Retina (tissue), 1 donor: ENCODE measurements around the gene HEMGN.
"Not testable (repeated sequence)": the region's sequence is repeated elsewhere in the genome, so short reads cannot be mapped to it uniquely, and the experiment has no call there.

ENCODE experiments used
- DNase-seq: peaks from one replicate; pipeline ENCODE4 v3.0.0-alpha.2; 2016

The HEMGN gene

DNA sequence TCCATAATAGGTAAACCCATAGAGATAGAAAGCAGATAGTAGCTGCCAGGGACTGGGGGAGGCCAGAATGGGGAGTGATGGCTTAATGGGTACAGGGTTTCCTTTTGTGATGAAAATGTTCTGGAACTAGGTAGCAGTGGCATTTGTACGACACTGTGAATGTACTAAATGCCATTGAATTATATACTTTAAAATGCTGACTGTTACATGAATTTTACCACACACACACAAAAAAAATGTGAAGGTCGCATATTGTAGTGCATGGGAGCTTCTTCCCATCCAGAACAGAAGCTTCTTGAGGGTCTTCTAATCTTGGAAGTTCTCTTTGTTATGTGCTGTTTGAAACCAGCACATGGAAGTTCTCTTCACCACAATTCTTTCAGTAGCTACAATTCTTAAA is 25.3 kb upstream of the HEMGN start:
- no peak for DNase-seq

DNA sequence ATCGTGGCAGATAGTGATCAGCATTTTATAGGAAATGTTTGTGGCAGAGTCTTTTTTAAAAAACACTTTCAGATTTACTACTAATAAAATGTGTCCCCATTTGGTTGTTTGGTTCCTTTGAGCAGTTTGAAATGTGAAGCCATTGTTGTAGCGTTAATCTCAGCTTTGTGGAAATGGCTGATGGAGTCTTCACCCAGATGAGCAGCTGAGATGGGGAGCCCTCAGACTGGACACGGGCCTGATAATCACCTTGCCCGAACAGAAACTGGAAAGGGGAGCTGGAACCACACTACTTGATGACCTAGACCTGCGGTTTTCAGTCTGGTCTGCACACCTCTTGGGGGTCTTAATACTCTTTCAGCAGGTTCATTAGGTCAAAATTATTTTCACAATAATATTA is 24.6 kb upstream of the HEMGN start:
- DNase-seq: no peak

DNA sequence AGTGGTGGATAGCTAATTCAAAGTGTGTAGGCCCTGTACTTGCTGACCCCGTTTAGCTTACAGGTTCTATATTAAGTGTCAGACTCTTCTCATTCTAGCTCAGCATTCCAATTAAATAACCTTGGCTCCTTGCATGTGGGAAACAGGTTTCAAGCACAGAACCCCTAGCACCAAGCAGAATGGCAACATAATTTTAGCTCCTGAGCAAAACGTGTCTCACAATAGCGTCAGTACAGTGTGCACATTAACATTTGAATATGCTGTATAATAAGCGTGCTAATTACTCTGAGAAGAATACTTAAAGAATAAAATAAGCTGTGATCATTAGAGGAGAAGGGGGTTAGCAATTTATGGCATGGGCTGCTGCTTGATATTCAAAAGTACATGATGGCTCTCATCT is 24.2 kb upstream of the HEMGN start:
- no peak for DNase-seq

DNA sequence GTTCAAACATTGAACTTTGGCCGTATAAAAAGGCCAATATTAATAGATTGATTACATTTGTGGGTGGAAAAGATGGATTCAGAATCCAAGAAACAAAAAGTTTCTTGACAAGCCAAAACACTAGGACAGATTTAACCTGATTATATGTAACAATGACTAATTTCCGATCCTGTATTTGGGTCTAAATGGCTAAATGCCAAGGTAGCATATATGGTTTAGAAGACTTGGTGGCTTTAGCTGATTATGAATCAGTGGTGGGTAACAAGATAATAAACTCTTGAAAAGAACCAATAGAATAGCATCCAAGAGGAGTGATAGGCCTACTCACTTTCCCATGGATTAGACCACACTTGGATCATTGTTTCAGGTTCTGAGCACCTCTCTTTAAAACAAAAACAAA is 23.4 kb upstream of the HEMGN start:
- DNase-seq: no peak

DNA sequence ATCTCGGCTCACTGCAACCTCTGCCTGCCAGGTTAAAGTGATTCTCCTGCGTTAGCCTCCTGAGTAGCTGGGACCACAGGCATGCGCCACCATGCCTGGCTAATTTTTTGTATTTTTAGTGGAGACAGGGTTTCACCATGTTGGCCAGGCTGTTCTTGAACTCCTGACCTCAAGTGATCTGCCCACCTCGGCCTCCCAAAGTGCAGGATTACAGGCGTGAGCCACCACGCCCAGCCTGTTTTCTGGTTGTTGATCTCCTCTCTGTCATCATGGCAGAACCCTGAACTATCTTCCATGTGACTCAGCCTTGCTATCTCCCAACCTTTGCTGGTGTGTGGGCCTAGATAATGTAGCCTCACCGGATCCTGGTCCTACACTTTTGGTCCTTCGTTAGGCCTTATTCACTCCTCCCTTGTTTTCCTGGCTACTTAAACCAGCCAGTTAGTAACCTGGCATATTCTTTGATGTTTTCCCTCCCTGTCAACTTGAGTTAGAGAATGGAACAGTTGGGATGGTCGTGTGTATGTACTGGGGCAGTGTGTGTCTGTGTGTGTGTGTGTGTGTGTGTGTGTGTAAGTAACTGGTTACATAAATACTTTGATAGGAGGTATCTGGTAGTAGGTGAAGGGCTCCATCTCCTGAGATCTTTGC is 22.8 kb upstream of the HEMGN start:
- DNase-seq: not testable (repeated sequence)

DNA sequence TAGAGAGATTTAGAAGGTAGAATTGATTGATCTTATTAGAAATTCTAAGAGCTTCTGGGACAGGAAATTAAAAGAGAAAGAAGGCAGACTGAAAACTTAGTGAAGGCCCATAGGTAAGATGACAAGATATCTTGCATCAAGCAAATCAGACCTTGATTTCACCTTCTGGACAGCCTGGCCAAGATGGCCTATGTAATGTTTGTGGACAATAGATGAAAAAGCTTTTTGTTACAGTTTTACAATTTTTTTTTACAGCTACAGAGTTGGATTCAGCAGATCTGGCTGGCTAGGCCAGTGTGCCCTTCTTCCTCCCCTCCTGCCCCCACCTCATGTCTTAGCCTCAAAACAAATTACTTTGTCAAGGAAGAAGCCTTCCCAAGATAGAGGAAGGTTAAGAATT is 21.6 kb upstream of the HEMGN start:
- DNase-seq: no peak

DNA sequence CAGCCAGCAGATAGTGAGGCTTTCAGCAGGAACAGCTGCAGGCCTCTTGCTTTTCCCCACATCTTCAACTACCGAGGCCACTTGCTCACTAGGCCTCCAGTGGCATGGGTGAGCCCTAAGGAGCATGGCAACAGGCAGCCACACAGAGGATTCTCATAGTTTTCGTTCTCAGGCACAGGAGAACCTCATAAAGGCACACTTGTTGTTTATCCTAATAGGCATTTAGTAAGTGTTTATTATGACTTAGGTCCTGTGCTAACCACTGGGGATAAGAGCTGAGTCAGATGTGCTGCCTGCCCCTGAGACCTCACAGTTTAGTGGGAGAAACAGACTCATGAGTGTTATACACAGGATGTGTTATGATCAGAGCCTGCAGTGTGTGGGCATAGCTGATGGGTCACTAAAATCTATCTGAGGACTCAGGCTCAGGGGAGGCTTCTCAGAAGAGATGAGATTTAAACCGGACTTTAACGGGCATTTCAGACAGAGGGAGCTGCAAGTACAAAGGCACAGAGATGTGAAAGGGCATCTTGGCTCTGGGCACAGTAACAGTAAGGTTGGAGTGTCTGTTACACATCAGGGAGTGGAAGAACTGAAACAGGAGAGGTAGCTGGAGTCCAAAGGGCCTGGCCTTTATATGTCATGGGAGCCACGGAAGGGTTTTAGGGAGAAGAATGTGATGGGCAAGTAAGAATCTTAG is 21.0 kb upstream of the HEMGN start:
- no peak for DNase-seq

DNA sequence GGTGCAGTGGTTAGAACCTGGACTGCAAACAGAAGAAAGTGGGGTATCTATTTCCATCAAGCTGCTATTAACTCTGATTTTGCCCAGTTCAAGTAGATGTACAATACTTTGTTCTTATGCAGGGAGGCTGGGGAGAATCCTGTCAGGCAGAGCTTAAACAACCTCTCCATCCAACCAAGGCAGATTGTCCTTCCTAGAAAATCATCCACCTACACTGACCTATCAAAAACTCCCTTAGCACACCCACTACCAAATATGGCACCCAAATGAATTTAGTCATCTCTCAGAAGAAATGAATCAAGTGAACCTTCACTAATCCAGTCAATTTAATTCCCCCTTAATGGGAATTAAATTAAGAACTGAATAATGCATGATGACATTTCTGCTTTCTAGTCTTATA is 18.4 kb upstream of the HEMGN start:
- DNase-seq: no peak

DNA sequence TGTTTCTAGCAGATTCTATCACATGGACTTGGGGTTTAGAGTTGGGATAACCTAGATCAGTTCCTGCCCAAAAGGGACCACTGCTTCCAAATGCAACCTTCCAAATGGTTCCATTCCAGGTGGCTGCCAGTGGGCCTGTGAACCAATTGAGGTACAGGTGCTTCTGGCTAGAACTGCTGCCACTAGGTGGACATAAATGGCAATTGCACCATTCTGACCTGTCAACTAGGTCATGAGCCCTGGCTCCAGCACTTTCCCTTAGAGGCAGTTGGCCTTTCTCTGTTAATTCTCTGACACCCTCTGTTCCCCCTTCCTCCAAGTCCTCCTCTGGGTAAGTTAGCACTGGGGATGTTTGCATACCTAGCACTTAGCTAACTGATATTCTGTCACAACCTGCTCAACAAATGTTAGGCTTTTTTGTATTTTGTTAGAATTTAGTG is 16.6 kb upstream of the HEMGN start:
- no peak for DNase-seq

DNA sequence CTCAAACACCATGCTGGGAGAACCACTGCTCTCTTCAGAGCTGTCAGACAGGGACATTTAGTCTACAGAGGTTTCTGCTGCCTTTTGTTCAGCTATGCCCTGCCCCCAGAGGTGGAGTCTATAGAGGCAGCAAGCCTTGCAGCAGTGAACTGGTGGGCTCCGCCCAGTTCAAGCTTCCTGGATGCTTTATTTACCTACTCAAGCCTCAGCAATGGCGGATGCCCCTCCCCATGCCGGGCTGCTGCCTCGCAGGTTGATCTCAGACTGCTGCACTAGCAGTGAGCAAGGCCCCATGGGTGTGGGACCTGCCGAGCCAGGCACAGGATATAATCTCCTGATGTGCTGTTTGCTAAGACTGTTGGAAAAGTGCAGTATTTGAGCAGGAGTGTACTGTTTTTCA is 12.9 kb upstream of the HEMGN start:
- DNase-seq: not testable (repeated sequence)

DNA sequence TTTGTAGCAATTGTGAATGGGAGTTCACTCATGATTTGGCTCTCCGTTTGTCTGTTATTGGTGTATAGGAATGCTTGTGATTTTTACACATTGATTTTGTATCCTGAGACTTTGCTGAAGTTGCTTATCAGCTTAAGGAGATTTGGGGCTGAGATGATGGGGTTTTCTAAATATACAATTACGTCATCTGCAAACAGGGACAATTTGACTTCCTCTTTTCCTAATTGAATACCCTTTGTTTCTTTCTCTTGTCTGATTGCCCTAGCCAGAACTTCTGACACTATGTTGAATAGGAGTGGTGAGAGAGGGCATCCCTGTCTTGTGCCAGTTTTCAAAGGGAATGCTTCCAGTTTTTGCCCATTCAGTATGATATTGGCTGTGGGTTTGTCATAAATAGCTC is 9.1 kb upstream of the HEMGN start:
- DNase-seq: not testable (repeated sequence)

DNA sequence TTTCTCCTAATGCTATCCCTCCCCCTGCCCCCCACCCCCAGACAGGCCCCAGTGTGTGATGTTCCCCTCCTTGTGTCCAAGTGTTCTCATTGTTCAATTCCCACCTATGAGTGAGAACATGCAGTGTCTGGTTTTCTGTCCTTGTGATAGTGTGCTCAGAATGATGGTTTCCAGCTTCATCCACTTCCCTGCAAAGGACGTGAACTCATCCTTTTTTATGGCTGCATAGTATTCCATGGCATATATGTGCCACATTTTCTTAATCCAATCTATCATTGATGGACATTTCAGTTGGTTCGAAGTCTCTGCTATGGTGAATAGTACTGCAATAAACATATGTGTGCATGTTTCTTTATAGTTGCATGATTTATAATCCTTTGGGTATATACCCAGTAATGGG is 7.5 kb upstream of the HEMGN start:
- DNase-seq: not testable (repeated sequence)

DNA sequence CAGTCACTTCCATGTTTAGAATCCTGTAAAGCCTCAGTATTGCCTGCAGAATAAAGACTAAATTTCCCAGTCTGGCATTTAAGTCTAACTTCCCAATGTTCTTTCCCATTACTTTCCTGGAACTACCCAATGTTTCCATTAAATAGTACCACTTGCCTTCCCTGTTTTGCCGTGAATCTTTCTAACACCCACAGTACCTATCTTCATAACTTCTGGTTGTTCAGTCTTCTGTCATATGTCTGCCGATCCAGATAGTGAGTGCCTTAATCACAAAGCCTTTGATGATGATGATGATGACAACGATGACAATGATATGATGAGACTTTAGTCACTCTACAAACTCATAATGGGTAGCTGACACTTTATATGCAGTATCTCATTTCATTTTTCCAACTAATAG is 6.6 kb upstream of the HEMGN start:
- DNase-seq: no peak

DNA sequence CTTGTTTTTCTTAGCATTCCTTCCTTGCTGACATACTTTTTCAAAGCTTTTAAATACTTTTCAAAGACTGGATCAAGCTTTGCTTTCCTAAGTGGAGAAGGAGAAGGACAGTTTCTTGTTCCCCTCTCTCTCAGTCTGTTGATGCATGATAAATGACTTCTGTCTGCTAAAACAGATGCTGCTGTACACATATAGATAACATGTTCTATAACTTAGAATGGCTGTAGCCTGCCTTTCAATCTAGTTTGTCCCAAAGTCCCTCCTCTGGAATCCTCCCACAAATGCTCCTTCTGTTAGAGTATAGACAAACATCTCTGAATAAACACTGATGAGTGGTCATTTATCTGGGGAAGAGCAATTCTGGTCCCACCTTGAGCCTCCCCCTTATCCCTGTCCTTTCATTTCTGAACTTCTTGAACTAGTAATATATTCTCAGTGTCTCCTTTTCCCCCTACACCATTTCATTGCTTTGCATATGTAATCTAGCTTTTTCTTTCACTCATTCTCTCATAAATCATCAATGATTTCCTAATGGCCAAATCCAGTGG is 5.4 kb upstream of the HEMGN start:
- no peak for DNase-seq

DNA sequence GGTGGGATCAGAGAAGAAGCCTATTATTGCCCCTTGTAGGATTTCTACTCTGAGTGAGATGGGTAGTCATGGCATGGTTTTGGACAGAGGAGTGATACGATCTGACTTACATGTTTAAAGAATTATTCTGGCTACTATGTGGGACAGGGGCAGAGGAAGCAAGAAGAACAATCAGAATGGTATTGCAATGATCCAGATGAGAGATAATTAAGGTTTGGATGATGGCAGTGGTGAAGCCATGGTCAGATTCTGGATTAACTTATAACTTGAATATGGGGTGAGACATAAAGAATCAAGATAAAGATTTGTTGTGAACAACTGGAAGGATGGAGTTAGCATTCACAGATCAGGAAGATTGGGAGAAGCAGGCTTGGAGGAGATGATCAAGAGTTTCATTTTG is 3.4 kb upstream of the HEMGN start:
- DNase-seq: no peak

DNA sequence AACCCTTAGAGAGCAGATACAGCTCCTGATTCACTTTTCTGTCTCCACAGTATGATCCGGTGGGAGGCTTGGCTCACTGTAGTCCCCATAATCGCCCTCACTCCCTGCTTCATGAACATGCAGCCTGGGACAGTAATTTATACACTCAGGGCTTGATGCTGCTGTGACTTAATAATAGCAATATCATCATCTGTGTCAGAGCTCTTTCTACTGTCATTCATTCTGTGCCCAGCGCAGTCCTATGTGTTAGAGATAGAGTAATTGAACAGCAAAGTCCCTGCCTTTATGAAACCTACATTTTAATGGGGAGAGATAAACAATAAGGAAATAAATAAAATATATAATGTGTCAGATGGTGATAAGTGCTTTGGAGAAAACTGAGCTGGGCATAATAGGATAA is 2.8 kb upstream of the HEMGN start:
- DNase-seq: no peak

DNA sequence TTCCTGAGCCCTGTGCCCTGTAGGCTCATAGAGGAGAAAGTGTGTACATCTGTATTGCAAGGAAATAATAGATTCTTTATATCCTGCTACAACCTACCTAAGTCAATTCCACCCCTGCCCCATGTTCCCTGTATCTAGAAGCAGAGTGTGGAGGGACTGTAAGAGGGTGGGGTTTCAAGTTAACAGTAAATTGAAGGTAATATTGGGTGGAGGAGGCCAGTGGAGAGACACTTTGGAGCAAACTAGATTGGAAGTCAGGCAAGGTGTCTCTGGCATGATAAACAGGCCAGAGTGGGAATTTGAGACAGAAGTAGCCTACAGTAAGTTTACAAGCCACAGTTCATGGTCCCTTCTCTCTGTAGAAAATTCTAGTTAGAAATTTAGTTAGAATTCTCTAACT is 2.3 kb upstream of the HEMGN start:
- DNase-seq: no peak

DNA sequence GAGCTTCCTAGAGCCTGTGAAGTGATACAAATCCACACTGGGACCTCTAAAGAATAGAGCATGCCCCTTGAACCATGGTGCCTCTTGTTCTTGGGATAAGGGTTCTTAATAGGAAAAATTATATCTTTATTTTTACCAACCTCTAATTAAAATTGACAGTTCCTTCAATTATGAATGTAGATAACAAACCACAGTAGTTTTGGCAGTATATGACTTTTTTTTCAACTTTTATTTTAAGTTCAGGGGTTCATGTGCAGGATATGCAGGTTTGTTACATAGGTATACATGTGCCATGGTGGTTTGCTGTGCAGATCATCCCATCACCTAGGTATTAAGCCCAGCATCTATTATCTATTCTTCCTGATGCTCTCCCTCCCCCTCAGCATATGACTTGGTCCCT is 974 bp downstream of the HEMGN start:
- no peak for DNase-seq

DNA sequence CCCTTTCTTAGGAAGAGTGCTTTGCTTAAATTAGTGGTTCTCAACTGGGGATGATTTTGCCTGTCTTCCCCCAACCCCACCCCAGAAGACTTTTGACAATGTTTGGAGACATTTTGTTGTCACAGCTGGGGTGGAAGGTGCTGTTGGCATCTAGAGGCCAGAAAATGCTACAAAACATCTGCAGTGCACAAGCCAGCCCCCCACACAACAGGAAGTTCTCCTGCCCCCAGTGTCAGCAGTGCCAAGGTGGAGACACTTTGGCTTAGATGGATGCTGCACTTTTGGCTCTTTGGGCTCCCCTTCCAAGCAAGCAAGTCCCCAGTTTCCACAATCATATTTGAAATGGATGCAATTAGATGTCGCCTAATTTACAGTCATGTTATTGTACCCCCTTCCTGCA is 2.7 kb downstream of the HEMGN start:
- no peak for DNase-seq

DNA sequence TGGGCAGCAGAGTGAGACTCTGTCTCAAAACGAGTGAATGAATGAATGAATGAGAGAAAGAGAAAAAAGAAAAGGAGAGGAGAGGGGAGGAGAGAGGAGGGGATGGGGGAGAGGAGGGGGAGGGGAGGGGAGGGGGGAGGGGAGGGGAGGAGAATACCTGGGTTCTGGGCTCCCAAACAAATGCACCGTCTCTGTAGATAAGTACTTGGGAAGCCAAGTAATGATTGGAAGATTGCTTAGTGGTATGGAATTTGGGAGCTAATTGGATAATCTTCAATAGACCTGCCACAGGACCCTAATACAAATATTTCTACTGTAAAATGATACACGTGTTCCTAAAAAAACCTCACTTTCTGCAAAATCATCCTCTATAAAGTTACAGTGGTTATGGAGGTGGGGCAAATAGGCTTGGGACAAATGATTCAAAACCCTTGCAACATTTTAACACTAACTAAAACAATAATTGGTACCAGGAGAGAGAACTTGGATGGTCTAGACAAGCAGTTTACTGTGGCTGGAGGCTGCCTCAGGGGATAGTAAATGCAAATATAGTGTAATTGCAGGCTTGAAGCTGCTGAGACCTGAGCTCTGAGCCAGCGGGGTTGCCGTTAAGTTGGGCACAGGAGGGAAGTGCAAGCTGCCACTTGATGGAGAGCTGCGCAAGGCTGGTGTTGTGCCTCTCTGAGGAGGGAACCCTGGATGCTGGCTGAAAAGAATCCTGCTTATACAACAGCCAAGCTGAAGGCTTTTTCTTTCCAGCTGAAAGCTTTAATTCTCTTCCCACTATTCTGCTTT is 3.5 kb downstream of the HEMGN start:
- DNase-seq: peak; percentile 21

DNA sequence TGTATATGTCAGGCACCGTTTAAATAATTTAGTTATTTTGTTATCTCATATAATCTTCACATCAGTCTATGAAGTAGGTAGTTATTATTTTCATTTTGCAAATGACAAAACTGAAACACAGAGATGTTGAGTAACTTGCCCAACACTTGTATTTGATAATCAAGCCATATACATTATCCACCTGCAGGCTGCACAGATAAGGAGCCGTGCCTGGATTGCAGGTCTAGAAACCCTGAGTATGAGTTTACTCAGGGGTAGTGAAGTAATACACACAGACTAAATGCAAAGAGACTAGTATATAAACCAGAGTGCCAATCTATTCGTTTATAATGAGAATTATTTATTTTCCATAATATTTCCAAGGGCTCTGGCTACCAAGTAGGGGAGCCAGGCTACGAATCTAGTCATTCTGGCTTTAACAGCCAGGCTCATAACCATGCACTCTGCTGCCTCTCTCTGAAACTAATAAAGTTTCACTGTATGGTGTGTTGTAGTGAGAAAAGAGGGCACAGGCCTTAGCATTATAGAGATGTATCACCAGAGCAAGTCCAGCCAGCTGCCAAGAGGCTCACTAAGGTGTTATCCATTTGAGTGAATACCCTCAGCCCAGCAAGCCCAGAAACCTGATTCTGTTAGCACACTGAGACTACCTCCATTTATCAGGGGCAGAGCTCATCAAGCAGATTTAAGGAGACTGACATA is 4.5 kb downstream of the HEMGN start:
- no peak for DNase-seq

DNA sequence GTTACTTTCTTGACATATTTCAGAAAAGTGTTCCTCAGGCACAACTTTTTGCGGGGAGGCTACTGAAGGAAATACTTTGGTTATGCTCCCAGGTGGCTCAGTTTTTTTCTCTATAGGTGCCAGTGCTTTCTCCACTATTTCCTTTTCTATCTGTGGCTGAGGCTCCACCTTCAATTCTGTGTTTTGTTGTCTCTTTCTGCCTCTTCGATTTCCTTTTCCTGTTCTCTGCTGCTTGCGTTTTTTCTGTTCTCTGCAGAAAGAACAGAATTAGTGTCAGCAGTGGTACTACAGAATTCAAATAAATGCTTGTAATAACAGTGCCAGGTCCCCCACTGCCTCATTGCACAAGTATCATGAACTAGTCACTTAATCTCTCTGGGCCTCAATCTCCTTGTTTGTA is 7.0 kb downstream of the HEMGN start:
- no peak for DNase-seq

DNA sequence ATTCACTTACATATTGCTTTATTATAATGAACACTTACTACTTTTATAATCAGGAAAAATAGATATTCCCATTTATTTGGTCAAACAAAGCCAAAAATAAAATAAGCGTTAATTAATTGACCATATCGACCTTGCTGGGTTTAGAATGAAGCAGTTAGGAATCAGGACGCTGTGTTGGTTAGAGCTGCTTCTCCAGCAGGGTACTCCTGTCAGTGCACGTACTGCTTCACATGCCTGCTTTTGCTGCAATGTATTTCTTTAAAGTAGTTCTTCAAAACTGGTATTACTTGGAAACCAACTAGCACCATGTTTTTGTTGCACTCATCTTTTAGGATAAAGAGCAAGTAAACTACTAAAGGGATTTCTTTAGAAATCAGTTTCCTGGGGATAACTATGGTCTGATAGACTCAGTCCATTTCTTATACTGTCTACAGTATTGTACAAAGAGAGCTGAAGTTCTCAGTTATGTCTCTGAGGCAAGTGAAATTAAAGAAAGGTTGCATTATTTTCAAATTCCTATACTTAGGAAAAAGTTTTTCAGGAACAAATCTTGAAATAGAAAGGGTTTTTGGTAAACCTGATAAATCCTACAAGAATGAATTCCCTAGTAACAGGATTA is 8.9 kb downstream of the HEMGN start:
- DNase-seq: no peak
